SK-N-MC (cell line): ENCODE data around the gene MYO5C.

ENCODE experiments used
- EZH2 ChIP-seq: fragments of 200-600 bp; sonication (generic); IDR thresholded peaks from one replicate; pipeline ENCODE4 v1.6.1; 2017; ENCODE audit warnings: antibody characterized with exemption
- POLR2AphosphoS5 ChIP-seq: IDR thresholded peaks from 2 replicates; pipeline ENCODE4 v1.6.1; 2012; ENCODE audit warnings: mild to moderate bottlenecking, low read depth, low read length, borderline replicate concordance

DNA sequence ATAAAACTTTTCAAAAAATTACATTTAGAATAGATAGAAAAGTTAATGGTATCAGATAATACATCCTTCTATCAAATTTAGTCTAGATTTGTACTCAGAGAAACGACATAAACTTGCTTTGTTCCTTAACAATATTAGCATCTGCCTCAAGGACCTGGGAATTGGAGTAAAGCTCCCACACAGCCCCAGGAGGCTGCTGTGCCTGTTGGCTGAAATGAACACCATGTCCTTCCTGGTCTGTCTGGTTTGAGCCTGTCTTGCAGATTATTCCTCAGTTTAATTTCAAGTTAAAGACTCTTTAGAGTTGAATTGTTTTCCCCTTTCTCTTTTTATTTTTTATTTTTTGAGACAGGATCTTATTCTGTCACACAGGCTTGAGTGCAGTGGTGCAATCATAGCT lies 123.8 kb downstream of the MYO5C start:
- no peak for TF ChIP-seq POLR2AphosphoS5
- TF ChIP-seq EZH2, result no peak
